Activated CD8-positive, alpha-beta memory T cell treated with anti-CD3 and anti-CD28 coated beads for 24 hours (primary cell): Measurements from ENCODE around the gene SRSF1.
"Not testable (repeated sequence)": the region's sequence is repeated elsewhere in the genome, so short reads cannot be mapped to it uniquely, and the experiment has no call there.

Experiments
- DNase-seq: peaks from one replicate; pipeline ENCODE4 v3.0.0-alpha.2; 2020

SRSF1 gene

DNA sequence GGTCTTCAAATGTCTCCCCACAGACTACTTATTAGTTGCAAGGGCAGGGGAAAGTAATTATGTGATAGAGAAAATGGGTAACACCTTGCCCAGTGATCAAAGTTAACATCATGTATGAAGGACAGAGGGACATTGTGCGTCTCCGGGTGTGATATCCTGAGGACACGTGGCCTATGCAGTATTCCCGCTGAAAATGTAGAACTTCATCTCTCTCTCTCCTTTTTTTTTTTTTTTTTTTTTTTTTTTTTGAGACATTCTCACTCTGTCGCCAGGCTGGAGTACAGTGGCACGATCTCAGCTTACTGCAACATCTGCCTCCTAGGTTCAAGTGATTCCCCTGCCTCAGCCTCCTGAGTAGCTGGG, 43.9 kb downstream of the SRSF1 start:
- DNase-seq, result no peak

DNA sequence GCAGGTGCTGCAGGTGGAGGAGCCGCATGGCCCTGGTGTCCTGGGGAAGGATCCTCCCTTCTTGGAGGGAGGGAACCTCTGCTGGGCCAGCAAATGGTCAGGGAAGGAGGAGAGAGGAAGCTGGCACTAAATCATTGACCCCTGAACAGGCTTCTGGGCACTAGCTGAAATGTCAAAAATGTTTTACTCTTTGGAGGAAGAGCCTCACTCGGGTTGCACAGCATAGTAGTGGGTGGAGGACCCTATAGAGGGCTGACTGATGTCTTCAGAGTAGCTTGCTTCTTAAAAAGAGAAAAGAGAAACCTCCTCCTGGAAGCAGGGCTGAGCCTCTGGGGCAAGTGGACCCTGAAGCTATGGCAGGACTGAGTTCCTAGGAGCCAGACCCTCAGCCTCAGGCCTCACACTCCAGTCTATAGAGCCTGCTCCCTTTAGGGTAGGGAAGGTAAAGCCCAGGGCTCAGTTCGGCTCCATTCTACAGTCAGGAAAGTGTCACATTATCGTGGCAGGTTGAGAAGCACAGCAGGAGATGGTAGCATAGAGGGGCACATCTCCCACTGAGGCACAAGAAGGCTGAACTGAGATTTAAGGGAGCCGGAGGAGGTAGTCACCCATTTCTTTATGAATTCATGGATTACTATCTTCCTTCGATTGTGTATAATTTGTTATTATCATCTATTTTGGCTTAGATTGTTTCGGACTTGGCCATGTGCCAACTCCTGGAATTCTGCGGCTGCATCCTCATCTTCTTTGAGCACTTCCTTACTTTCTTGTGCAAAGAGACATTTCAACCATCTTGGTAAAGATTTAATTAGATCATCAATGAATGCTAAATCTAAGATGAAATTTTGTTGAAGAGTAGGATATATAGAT, 44.5 kb downstream of the SRSF1 start:
- no peak for DNase-seq

DNA sequence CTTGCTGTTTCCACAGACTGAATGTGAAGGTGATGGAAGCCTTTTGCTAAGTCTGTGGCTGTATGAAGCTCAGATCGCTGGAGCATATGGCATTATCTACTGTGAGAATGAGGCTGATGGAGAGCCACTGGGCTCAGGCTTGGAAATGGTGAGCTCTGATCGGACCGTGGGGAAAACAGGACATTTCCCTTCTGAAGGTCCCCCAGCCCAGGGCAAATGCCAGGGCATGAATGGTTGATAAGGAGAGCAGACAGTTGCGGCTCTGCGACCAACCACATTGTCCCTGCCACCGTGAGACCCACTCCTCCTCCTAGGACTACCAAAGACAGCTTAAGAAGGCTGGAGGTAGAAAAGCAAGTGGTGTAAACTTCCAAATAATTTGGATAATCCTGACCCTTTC, 47.1 kb downstream of the SRSF1 start:
- peak; percentile 26 for DNase-seq

DNA sequence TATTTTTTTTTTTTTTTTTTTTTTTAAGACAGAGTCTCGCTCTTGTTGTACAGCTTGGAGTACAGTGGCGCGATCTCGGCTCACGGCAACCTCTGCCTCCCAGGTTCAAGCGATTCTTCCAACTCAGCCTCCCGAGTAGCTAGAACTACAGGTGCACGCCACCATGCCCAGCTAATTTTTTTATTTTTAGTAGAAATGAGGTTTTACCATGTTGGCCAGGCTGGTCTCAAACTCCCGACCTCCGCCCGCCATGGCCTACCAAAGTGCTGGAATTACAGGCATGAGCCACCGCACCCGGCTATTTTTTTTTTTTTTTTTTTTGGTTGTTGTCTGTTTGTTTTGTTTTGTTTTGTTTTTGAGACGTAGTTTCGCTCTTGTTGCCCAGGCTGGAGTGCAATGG, 48.7 kb downstream of the SRSF1 start:
- not testable (repeated sequence) for DNase-seq

DNA sequence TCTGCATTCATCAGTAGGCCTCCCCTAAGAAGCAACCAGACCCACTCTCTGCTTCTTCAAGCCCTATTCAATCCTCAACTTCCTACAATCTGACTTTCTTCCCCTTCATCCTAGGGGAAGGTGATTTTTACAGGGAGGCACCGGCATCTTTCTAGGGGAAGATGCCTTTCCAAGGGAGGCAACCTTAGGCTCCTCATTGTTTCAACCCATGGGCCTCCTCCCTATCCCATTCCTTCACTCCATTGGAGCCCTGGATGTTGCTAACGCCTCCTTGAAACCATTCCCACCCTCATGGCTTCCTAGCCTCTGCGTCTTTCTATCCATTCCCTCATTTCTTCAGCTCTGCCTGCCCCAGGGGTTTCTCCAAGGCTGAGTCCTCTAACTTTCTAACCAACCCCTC, 49.2 kb downstream of the SRSF1 start:
- DNase-seq, result no peak

DNA sequence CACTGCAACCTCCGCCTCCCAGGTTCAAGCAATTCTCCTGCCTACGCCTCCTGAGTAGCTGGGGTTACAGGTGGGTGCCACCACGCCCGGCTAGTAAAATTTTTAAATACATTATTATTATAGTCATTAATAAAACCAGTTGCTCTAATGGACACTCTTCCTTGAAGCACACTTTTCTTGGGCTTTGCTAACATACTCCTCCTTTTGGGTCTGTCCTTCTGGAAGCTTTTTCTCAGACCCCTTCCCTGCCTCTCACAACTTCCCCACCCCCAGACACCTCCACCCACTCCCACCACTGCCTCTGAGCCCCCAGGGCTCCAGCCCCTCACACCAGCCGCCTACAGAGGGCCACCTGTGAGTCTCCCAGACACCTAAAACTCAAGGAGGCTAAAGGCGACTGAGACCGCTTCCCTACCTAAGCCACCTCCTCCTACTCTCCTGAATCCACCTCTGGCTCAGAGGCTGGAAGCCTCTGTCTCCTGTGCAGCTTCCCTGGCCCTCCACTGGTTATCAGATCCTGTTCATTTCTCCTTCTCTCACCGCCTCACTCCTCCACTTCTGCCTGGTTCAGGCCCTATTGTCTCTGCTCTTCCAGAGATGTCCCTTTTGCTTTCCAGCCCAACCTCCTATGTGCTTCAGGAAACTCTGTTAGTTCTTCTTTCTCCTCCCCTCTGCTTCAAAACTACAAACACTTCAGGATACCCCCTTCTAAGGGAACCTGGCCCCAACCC, 49.8 kb downstream of the SRSF1 start:
- no peak for DNase-seq

DNA sequence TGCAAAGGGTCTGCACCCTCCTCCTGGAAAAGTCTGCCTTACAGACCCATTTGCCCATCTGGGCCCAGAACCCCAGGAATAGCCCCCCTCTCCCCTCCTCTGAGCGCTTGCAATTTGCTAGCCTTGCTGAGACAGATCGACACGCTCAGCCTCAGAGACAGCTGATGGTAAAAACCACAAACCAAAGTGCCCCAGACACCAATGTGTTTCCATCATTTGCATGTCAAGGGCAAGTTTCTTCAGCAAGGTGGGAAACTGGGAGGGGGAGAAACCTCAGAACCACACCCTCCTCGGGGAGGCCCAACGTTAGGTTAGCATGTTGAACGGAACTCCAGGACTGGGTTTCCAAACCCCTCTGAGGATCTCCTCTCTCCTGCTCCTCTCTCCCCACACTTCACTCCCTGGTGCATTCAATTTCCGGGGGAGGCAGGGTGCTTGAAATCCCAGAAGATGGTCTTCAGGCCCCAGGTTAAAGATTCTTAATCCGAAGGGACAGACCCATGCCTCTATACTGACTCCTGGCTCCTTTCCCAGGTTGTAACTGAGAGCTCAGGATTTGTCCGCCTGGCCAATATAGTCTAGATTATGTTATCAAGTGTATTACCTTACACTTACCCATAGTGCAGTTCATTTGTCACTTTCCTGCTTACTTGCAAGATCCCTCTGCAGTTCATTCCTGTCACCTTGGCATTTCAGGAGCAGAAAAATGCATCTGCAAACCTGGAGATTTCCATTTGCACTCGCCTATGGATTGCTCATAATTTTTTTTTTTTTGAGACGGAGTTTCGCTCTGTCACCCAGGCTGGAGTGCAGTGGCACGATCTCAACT, 50.5 kb downstream of the SRSF1 start:
- peak; percentile 73 for DNase-seq

DNA sequence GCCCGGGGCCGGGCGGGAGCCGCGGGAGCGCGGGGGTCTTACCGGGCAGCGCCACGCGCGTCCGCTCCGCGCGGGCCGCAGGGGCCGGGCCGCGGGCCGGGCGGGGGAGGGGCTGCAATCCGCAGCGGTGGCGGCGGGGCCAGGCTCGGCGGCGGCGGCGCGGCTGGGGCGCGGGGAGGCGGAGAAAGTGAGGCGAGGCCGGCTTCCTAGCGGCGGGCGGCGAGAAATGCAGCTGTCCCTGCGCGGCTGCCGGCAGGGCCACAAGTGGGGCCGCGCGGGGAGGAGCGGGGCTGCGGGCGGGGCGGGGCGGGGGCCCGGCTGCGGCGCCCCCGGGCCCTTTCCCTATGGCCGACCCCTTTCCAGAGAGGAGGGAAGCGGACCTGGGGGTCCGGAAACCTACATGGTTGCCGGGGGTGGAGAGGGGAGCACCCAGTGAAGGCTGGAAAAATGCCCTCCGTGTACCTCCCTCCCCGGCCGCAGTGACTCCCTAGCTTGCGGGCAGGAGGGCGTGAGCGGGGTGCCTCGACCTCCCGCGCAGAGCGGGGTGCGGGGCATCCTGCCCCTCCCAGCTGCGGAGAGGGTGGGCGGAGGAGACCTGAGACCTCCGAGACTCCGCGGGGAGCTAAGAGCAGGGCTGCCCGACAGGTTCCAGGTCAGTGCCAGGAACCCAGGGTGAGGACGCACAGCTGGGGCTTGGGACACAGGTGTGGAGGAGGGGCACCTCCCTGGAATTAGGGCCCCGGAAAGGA, 51.7 kb downstream of the SRSF1 start, which contains the start of gene CUEDC1:
Gene CUEDC1 (minus strand): TSS at position 230 of the 749 bp plus-strand sequence. CDS start 69,848 bp downstream, outside the sequence.
- DNase-seq, result peak; percentile 81

DNA sequence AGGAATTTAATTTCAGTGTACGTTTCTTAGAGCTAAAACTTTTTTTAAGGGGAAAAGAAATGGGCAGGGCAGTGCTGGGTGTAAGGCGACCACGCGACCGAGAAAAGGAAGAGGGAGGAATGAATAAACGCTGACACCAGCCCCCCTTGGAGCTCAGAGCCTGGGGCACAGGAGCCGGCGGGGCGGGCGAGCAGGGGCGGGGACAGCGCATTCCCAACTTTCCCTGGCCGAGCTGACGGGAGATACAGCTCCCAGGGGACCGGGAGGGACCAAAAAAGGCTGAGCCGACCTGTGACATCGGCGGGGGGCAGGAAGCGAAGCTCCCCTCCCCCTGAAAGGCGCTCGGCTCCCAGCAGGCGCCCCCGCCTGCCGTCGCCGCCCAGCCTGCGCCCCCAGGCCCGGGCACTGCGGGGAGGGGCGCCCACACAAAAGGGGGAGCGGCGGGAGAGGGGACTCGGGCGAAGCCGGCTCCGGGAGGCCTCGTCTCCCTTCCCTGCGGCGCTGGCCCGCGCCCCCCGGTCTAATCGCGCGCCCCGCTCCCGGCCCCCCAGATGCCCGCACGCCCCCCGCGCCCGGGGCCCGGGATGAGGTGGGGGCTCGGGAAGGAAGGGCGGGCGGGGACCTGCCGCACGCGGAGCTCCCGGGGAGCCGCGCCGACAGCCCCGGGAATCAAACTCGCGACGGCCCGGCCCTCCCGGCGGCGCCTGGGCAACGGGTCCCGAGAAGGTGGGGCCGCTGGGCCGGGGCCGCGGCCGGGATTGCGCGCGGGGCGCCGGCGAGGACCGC, 52.5 kb downstream of the SRSF1 start:
- DNase-seq, result no peak

DNA sequence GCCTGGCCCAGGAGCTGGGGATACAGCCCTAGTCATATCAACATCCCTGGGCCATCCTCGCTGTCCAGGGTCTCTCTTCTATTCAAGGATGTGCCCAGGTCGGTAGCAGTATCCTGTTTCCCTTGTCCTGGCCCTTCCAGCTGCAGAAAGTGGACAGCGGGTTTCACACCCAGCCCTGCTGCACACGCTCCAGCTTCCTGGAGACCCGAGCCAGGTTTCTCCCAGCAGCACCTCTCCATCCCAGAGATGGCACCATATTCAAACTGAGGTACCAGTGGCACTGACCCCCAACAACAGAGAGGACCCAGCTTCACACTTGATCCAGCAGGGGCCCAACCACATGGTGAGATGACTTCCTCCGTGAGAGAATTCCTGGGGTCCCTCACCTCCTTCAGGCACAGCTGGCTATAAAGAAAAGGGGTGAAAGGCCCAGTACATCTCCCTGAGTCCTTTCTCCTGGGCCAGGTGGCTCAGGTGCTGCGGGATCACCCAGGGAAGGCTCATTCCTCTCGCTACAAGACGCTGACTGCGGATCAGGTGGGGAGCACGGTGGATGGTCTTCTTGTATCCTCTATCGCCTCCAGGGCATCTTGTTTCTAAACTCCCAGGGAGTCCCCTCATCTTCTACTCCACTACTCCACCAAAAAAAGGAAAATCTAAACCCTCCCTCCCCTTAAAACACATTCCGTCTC, 53.2 kb downstream of the SRSF1 start:
- DNase-seq, result no peak
